GM19463 (cell line): ENCODE measurements around the gene FBXO31.
"Not testable (repeated sequence)": the region's sequence is repeated elsewhere in the genome, so short reads cannot be mapped to it uniquely, and the experiment has no call there.

Experiments used
- ATAC-seq: cut with Tn5 transposase; IDR thresholded peaks from one replicate; pipeline ENCODE4 v1.9.1; 2021; ENCODE audit warnings: mild to moderate bottlenecking, moderate library complexity; ENCODE audit not compliant: unreplicated experiment

FBXO31 gene

DNA sequence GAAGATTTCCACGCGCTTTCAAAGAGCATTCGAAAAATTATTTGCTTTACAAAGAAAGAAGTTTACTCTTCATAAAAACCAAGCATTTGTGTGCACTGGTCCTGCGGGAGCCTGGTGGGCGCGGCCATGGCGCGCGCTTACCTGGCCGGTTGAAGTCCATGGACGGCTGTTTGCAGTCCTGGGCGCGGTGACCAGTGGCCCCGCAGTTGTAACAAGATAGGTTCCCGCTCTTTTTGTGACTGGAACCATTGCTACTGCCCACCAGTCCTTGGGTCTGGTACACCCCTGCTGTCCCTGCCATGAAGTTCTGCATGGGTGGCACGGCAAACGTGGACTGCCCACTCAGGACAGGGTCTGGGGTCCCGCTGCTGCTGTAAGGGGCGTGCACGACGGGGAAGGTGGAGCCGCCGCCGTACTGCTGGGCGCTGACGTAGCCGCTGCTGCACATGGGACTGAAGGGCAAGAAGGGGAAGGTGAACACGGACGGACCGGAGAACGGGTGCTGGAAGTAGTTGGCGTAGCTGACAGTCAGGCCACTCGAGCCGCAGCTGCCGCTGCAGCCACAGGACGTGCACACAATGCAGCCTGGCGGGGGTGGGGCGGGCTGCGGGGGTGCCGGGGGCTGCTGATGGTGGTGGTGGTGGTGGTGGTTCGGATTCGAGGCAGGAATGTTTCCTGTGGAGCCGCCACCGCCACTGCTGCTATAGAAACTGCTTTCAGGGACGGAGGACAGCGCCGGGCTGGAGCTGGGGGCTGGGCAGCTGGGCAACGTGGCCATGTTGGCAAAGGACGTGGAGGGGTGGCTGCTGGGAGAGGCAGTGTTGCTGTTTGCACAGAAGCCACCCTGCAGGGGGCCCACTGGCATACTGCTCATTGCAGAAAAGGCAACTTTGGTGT, 28.0 kb upstream of the FBXO31 start:
- no peak for ATAC-seq

GRCh38 chr16:87410968-87411367, 27.4 kb upstream of the FBXO31 start:
- ATAC-seq: no peak

DNA sequence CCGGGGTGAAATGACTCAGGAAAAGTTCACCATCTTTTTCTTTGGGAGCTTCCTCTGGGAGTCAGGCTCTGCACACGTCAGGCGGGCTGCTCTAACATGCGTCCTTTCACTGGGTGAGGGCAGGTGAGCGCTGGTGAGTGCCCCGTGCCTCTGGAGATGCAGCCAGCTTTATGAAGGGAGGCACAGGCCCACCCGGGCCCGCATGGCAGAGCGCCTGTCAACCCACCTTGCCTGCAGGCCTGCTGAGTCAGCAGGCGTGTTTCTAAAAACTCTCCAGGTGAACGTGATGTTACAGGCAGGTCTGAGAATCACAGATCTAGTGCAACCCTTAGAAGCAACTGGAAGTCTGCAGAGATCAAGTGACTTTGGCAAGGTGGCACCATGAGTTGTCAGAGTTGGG, 27.0 kb upstream of the FBXO31 start:
- ATAC-seq: no peak

DNA sequence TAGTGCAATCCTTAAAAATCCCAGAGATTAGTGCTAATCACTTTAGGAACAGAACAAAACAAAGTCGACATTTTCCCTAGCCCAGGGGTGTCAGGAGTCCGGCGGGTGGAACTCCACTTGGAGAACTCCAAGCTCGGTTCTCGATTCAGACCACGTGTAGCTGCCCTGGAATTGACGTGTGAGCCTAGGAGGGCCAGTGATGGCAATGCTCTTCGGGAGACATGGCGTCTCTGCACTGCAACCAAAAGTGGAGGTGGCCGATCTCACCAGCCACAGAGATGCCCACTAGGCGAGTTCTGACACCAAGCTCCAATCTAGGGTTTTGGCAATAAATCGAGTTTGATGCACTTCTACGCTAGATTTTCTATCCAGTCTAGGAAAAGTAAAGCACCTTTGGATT, 26.2 kb upstream of the FBXO31 start:
- ATAC-seq: no peak

- no peak for ATAC-seq
Measured at GRCh38 chr16:87409153-87409552, 25.6 kb upstream of the FBXO31 start.

DNA sequence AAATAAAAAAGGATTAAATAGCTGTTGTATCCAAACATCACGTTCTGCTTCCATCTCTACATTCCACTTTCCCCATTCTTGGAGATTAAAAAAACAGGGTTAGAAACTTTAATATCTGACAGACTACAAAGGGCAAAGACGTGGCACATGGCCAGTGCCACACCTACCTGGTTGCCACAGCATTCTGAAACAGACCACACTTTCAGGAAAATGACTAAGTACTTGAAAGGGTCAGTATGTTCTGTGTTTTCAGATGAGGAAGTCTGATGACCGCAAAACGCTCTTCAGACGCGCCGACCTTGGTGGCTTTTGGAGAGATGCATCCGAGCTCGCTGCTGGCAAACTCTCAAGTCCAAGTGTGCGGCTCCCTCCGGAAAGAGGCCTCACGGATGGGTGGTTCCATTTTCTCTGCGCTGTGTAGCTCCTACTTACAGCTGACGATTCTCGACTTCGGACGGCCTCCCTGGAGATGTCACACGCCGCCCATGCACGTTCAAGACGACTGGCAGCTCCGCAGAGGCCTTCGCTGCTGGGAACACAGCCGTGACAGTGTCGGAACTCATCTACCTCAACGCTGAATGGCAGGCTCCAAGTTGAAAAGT, 24.0 kb upstream of the FBXO31 start:
- no peak for ATAC-seq

DNA sequence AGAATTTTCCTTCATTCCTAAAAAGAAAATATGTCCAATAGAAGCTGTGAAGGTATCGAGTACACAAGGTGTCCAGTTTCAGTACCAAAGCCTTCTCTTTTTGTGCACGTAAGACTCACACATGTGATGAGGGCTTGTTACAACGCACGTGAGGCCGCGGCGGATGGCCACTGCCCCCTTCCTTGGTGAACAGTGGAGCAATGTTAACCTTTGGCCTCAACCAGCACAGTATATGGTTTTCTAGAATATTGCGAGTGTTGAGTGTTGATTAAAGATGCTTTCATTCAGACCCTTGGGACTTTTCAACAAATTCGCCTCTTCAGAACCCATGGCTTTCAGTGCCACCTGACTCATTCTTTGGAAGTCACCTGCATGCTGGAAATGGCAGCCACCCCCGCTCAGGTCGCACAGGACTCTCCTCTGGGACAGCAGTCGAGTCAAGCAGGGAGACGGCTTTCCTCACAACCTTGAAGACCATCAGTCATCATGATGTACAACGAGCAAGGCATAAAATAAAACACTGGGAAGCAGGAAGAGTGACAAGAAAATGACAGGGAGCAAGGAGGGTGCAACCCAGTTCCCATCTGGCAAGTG, 23.0 kb upstream of the FBXO31 start:
- ATAC-seq: no peak

DNA sequence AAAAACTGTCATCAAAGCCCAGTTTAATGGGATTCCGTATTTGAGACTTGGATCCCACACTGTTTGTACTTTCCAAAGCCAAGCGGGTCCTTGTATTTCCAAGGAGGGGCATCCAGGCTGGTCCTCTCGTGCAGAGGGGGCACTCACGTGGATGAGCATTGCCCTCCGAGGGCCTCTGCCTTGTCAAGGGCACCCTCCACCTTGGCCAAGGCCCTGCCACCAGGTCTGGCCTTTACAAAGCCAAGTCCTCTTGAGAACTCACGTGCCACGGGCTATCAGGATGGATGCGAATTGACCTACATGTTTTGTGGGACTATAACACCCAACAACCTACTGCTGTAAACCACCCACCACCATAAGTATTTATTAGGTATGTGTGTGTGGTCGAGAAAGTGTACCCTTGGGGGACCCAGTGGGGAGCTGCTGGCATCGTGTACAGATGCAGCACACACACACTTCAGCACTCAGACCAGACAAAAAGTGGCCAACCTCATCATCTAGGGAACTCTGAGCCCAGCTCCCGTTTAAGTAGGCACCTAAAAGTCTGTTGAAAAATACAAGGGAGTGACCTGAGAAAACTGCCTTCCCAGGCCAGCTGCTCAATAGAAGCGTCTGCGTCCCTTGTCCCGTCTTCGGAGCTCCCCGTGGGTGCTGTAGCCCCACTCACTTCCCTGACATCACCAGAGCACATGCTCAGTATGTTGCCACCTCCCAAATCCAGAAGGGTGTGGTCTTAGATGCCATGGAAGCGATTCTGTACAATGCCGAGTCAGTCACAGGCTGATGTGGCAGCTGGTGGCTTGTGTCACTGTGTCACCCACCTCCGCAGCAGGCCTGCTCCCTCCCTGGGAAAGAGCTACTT, 21.4 kb upstream of the FBXO31 start:
- ATAC-seq: no peak

DNA sequence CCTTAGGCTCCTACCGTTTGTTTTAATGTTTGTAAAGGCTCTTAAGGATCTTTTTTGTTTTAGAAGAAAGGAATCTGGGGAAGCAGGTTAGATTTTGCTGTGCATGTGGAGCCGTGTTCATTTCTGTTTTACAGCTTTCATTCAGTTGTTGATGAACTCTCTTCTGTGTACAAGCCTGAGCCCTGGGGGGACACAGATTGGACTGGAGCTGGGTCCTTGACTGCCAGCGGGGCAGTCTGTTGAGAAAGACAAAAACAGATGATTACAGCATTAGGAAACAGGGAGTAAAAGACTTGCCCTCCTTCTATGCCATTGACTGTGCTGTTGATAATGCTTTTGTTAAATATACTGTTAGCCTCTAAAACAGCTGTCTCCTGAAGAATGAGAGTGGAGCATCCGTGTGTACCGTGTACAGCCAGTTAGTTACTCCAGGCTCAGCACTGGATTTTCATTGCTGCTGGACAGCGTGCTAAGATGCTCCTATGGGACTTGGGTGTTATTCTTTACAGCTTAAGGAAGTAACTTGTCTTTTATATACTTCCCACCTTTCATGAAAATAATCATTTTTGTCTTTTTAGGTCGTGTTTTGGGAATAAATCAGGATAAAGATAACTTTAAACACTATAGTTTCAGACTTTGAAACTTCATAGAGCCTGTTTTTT, 11.7 kb upstream of the FBXO31 start:
- no peak for ATAC-seq

DNA sequence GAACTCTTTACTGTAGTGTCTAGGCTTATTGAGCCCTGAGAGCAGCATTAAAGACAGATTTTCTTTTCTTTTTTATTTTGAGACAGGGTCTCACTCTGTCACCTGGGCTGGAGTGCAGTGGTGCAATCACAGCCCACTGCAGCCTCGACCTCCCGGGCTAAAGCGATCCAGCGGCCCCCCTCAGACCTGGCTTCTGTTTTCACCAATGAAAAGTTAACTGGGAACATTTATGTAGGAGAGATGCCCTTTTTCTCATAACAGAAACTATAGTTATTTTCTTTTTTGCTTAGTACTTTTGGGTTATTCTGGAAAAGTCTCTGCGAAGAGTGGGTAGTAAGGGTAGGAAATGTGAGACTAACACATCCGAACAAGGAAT, 10.1 kb upstream of the FBXO31 start:
- ATAC-seq: no peak

GRCh38 chr16:87392821-87393679, 9.5 kb upstream of the FBXO31 start:
- no peak for ATAC-seq

DNA sequence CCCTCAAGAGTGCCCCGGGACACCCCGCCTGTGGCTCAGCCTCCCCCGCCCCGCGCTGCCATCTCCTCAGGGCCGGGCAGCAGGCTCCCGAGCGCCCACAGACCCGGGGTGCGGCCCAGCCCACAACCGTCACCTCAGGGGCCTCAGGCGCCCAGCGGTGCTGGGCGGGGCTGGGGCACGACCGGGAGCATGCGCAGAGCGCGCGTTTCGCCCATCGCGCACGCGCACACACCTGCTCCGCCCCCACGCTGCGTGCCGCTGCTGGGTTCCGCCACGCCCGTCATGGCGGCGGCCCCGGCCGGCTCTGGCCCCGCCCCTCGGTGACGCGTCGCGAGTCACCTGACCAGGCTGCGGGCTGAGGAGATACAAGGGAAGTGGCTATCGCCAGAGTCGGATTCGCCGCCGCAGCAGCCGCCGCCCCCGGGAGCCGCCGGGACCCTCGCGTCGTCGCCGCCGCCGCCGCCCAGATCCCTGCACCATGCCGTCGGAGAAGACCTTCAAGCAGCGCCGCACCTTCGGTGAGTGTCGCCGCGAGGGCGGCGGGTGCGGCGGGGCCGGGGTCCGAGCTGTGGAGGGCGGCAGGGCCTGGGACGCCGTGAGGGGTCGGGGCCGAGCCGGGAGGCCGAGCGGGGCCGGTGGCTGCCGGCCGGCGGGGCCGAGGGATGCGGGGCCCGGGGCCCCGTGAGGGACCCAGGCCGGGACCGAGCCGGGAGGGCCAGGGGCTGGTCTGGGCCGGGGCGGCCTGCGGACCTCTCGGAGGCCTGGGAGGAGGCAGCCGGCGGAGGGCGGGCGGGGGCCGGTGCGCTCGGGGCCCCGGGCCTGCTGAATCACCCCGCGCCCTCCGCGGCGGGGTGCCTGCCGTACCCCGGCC, 8.6 kb upstream of the FBXO31 start, which contains the start of gene MAP1LC3B:
Gene MAP1LC3B (plus strand): TSS at position 387 of the 871 bp plus-strand sequence. CDS start 92 bp downstream, at position 479.
- peak; percentile 58 for ATAC-seq

DNA sequence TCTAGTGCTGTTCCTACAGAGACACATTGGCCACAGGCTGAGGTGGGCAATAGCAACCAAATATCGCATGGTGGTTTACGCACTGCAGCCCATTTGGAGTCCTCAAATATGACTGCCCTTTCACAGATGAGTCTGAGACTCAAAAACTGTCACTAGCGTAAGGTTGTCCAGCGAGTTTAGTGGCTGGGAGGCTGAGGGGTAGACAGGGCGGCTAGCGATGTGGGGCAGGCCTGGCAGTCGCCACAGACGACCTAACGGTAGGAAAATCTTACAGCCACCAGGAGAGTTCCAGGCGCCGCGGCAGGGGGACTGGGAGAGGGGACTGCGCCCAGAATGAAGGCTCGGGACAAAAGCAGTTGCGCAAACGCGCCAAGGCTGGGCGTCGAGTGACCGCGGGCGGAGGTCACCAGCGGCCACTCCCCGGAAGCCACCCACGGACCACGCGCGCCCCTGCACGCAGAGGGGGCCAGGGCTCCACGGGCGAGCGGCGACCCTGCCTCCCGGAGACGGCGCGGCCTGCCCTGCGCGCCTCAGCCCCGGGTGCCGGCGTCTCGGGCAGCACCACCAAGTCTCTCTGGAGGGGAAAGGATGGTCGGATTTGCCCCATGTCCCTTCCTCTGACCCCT, 7.9 kb upstream of the FBXO31 start:
- peak; percentile 5 for ATAC-seq

DNA sequence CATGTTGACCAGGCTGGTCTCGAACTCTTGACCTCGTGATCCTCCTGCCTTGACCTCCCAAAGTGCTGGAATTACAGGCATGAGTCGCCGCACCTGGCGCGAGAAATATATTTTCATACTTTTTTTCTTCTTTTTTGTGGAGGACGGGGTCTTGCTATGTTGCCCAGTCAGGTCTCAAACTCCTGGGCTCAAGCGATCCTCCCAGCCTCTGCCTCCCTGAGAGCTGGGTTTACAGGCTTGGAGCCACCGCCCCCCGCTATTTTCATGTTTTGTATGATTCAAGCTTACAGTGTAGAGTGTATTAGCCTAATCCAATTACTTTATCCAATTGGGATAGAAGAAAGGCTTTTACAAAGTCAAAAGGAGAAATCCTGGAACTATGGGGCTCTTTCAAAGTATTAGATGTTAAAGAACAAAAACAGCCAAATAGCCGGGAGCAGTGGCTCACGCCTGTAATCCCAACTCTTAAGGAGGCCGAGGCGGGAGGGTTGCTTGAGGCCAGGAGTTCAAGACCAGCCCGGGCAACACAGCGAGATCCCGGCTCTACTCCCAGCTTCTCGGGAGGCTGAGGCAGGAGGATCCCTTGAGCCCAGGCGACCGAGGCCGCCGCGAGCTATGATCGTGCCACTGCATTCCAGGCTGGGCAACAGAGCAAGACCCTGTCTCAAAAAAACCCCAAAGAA, 7.2 kb upstream of the FBXO31 start:
- no peak for ATAC-seq

DNA sequence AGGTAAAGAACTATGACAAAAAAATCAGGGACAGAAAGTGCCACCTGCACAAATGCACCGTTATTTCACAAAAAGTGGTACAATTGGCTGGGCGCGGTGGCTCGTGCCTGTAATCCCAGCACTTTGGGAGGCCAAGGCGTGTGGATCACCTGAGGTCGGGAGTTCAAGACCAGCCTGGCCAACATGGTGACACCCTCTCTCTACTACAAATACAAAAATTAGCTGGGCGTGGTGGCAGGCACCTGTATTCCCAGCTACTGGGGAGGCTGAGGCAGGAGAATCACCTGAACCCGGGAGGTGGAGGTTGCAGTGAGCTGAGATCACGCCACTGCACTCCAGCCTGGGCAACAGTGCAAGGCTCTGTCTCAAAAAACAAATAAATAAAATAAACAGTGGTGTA, 6.3 kb upstream of the FBXO31 start:
- ATAC-seq: not testable (repeated sequence)

DNA sequence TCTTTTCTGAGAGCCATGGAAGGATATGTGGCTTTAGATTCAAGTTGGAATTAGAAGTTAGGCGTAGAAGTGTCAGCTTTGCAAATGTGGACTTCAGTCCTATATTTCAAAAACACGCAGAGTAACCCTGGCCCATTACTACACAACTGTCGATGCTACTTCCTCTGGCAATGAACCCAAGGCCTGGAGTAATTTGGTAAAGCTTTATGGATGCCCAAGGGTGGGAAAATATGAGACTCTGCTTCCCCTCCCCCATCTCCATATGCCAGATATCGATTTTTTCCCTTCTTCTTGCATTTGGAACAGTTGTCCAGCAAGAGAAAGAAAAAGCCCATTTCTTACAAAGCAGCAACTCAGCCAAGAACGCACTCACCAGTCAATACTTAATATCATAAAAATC, 5.7 kb upstream of the FBXO31 start:
- no peak for ATAC-seq

GRCh38 chr16:87388818-87389134, 5.2 kb upstream of the FBXO31 start:
- no peak for ATAC-seq
